Measurements from ENCODE around the gene RTP3. TPM values are rescaled to one million over a fixed set of nuclear protein-coding genes. Genes with fewer than 3 reads are reported as not detected.

RTP3 gene
- total RNA-seq = not detected in 2 replicates

DNA sequence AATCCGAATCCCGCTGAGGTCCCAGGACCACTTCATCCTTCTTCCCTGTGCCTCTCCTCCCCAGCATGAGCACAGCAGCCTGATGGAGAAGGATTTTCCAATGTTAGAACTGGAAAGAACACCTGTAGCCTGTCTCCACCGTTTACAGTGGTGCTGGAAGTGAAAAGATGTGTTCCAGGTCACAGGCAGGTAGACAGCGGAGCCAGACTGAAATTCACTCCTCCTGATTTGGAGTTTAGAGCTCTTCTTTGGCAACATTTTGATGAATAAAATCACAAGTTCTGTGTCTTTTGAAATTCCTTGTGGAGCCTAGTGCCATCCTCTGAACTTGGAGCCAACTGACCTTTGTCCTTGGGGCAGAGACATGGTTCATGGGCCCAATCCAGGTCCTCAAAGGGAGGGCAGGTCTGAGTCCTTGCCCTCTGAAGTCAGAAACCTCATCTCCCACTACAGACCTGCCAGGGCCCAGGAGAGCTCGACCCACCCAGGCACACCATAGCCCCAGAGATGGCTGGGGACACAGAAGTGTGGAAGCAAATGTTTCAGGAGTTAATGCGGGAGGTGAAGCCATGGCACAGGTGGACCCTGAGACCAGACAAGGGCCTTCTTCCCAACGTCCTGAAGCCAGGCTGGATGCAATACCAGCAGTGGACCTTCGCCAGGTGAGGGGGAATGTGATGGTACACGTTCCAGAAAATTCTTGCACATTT lies at the start of gene RTP3:
TSS of gene RTP3 (plus strand) at position 421 of the 710 bp plus-strand sequence. CDS start at position 508, 87 bp downstream.

DNA sequence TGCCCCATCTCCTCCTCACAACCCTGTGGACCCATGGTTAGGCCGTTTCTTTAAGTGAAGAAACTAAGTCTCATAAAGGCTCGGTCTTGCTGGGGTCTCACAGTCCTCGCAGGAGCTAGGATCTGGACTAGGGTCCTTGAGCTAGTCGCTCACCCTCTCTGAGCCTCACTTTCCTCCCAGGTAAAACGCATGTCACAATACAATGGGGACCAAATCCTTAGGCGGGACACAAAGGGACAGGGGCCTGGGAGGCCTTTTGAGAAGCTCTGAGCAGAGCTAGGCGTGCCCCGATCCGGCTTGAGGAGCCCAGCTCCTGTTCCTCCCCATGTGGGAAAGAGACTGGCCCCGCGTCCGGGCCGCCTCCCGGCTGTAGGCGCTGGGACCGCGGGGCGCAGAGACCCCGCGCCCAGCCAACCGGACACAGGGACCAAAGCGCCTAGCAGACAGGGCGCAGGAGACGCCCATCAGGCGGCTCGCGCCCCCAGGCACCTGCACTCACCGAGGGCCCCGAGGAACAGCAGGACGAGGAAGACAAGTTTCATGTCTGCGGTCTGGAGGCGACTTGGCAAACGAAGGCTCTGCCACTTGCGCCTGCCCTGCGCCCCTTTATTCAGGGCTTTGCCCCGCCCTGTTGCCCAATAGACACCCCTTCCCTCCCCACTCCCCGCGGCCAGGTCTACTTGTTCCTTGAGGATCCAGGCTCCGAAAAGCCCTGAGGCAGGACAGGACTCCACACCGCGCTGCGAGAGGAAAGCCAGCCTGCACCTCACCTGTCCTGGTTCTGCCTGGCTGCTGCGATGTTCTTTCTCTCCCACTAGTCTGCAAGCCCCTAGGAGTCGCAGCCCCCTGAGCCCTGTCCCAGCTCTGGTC lies 33.2 kb upstream of the RTP3 start, which contains the start of gene LTF:
TSS of gene LTF (minus strand) at position 580 of the 870 bp plus-strand sequence. CDS start at position 542, 38 bp downstream.

Other genes starting within 250 kb of the RTP3 start
- gene CCR2, start 143.9 kb upstream of the RTP3 start, total RNA-seq = not detected in 2 replicates
- not detected in 2 replicates for gene CCR5, start 127.0 kb upstream of the RTP3 start, total RNA-seq
- 2.5 and 6.3 TPM in 2 replicates for gene CCRL2, start 90.7 kb upstream of the RTP3 start, total RNA-seq
- gene LTF, start 33.1 kb upstream of the RTP3 start, total RNA-seq = 0.13 and 0.16 TPM in 2 replicates
- under 0.01 and 0.06 TPM in 2 replicates for gene LRRC2, start 68.3 kb downstream of the RTP3 start, total RNA-seq
- not detected in 2 replicates for gene FAM240A, start 114.5 kb downstream of the RTP3 start, total RNA-seq
- 9.9 and 18.5 TPM in 2 replicates for gene ALS2CL, start 195.7 kb downstream of the RTP3 start, total RNA-seq
- 0.16 and 0.31 TPM in 2 replicates for gene TMIE, start 203.4 kb downstream of the RTP3 start, total RNA-seq
- gene PRSS50, start 219.9 kb downstream of the RTP3 start, total RNA-seq = not detected in 2 replicates